SW480 (cell line): ENCODE data around the gene PCDHGA8.
A peak's percentile ranks its signal among the peaks of the same experiment; 100 is the strongest.
"Not testable (repeated sequence)": the region's sequence is repeated elsewhere in the genome, so short reads cannot be mapped to it uniquely, and the experiment has no call there.

ENCODE experiments used
- DNase-seq: peaks from one replicate; pipeline ENCODE4 v3.0.0-alpha.2; 2016; ENCODE audit warnings: low spot score

The PCDHGA8 gene

GRCh38 chr5:141371572-141372475, 20.6 kb upstream of the PCDHGA8 start:
- no peak for DNase-seq

GRCh38 chr5:141373673-141374317, 18.6 kb upstream of the PCDHGA8 start, which contains the start of gene PCDHGA6:
Gene PCDHGA6 (plus strand): TSS chr5:141373891. CDS start chr5:141374084, 193 bp downstream.
- DNase-seq = peak; percentile 30

- DNase-seq = no peak
These were observed 17.8 kb upstream of the PCDHGA8 start for GRCh38 chr5:141374627-141375026.

- not testable (repeated sequence) for DNase-seq
These were observed 16.8 kb upstream of the PCDHGA8 start for GRCh38 chr5:141375444-141376155.

GRCh38 chr5:141382469-141383294, 9.8 kb upstream of the PCDHGA8 start, which contains the start of gene PCDHGA7:
Gene PCDHGA7 (plus strand): TSS chr5:141382742. CDS start chr5:141382900, 158 bp downstream.
- DNase-seq = no peak

- no peak for DNase-seq
These were observed 9.1 kb upstream of the PCDHGA8 start for GRCh38 chr5:141383345-141383744.

- DNase-seq = no peak
These were observed 7.8 kb upstream of the PCDHGA8 start for GRCh38 chr5:141384471-141385267.

- DNase-seq = not testable (repeated sequence)
These were observed 4.7 kb upstream of the PCDHGA8 start, which contains the start of gene PCDHGB4 for GRCh38 chr5:141387557-141388311. Gene PCDHGB4 (plus strand): TSS chr5:141387698. CDS start chr5:141387885, 187 bp downstream.

GRCh38 chr5:141388661-141389060, 3.8 kb upstream of the PCDHGA8 start:
- no peak for DNase-seq

- DNase-seq = no peak
These were observed 3.0 kb upstream of the PCDHGA8 start for GRCh38 chr5:141389153-141390042.

- no peak for DNase-seq
These were observed 834 bp downstream of the PCDHGA8 start for GRCh38 chr5:141393267-141393666.

- not testable (repeated sequence) for DNase-seq
These were observed 2.2 kb downstream of the PCDHGA8 start for GRCh38 chr5:141394401-141395187.

GRCh38 chr5:141397756-141398551, 5.5 kb downstream of the PCDHGA8 start, which contains the start of gene PCDHGB5:
Gene PCDHGB5 (plus strand): TSS chr5:141397947. CDS start chr5:141398128, 181 bp downstream.
- DNase-seq = not testable (repeated sequence)

- DNase-seq = no peak
These were observed 6.2 kb downstream of the PCDHGA8 start for GRCh38 chr5:141398608-141399007.

GRCh38 chr5:141399555-141400258, 7.3 kb downstream of the PCDHGA8 start:
- DNase-seq = no peak

- DNase-seq = peak; percentile 31
These were observed 10.3 kb downstream of the PCDHGA8 start, which contains the start of gene PCDHGA9 for GRCh38 chr5:141402553-141403243. Gene PCDHGA9 (plus strand): TSS chr5:141402778. CDS start chr5:141402953, 175 bp downstream.
